Esophagus muscularis mucosa (tissue), 4 donors: ENCODE measurements around the gene PANK2. TPM values are rescaled to one million over a fixed set of nuclear protein-coding genes. Genes with fewer than 3 reads are reported as not detected.
A peak's percentile ranks its signal among the peaks of the same experiment; 100 is the strongest.
"Not testable (repeated sequence)": the region's sequence is repeated elsewhere in the genome, so short reads cannot be mapped to it uniquely, and the experiment has no call there.

Source experiments
- DNase-seq: peaks from one replicate; pipeline ENCODE4 v3.0.0-alpha.2; 2017; ENCODE audit errors: extremely low spot score
- H3K27ac ChIP-seq, 4 donors: fragments of 200-600 bp; sonication (generic); replicated peaks in 1 of 4; 1 replicate in 3 of 4; 2 replicates in 1 of 4; pipeline ENCODE4 v1.5.1; 2016 to 2019; ENCODE audit warnings: mild to moderate bottlenecking in 1 of 4
- H3K27me3 ChIP-seq, 4 donors: fragments of 200-600 bp; sonication (generic); one replicate each; pipeline versions ENCODE4 v1.5.1 to v1.6.0; 2016 to 2019
- H3K36me3 ChIP-seq, 4 donors: fragments of 200-600 bp; sonication (generic); one replicate each; pipeline ENCODE4 v1.5.1; 2016 to 2019
- H3K4me1 ChIP-seq, 4 donors: fragments of 200-600 bp; sonication (generic); one replicate each; pipeline ENCODE4 v1.5.1; 2016 to 2019
- H3K4me3 ChIP-seq, 4 donors: fragments of 200-600 bp; sonication (generic); 1 replicate in 2 of 4; 2 replicates in 2 of 4; pipeline ENCODE4 v1.5.1; 2016 to 2019; ENCODE audit warnings: mild to moderate bottlenecking in 4 of 4, moderate library complexity in 1 of 4
- H3K9me3 ChIP-seq, 4 donors: fragments of 200-600 bp; sonication (generic); 1 replicate in 3 of 4; 2 replicates in 1 of 4; pipeline ENCODE4 v1.5.1; 2016 to 2019
- CTCF ChIP-seq, 3 experiments: fragments of 200-600 bp in 2 of 3; fragments of 450-650 bp in 1 of 3; sonication (generic) in 2 of 3; IDR thresholded peaks; one replicate each; pipeline ENCODE4 v1.5.1; 2017 to 2019; ENCODE audit warnings: antibody characterized with exemption in 3 of 3, mild to moderate bottlenecking in 2 of 3, moderate library complexity in 1 of 3
- EP300 ChIP-seq: sonication (generic); formaldehyde crosslinking; IDR thresholded peaks from one replicate; pipeline ENCODE4 v1.6.1; 2017; ENCODE audit warnings: antibody characterized with exemption
- POLR2A ChIP-seq: fragments of 450-650 bp; IDR thresholded peaks from one replicate; pipeline ENCODE4 v1.6.1; 2017; ENCODE audit warnings: antibody characterized with exemption, moderate library complexity, mild to moderate bottlenecking, low read depth
- POLR2AphosphoS5 ChIP-seq, 2 donors: sonication (generic); formaldehyde crosslinking; IDR thresholded peaks; one replicate each; pipeline ENCODE4 v1.6.1; 2017; ENCODE audit warnings: antibody characterized with exemption in 2 of 2
- WGBS: methylation state at CpG from one replicate; pipeline ENCODE4 v1.1.5; 2018; 5-methylcytosine and 5-hydroxymethylcytosine counted together
- intact Hi-C: fragments of 100-400 bp; cut with DNase I; formaldehyde crosslinking; loops from one replicate; pipeline ENCODE4 v1.15.1; 2023
- total RNA-seq, 4 donors: library from RNA; depleted of rRNA; stranded (reverse); fragments of >200 nt; gene quantifications; one replicate each; pipeline versions ENCODE4 v1.1.0 to v1.2.1, GENCODE V29; 2016

Gene PANK2
- total RNA-seq, 4 donors from 2014 or later, result 42.8 to 52.1 (median 46.6) TPM

GRCh38 chr20:3935956-3936340 is 46.8 kb downstream of the PANK2 start:
- 81% methylated on average over 2 of the region's 2 CpGs for WGBS
- Histone ChIP-seq H3K36me3 (peaks cover 0 to 15% (median 0%) of the 10 kb centered on the region in 4 donors), H3K27ac (peak overlapping the region; percentile 52 to 73 (median 63)), H3K27me3 (no peaks in the 10 kb centered on the region), H3K4me1 (peaks cover 38 to 55% (median 51%) of the 10 kb centered on the region in 4 donors), H3K4me3 (no peak overlapping the region), H3K9me3 (no peaks in the 10 kb centered on the region)
- intact Hi-C loops, result no loop called here
- DNase-seq, result no peak
- no peak for TF ChIP-seq EP300
- no peak for TF ChIP-seq CTCF (IDR thresholded peaks at IDR 0.05)
- TF ChIP-seq POLR2A, result no peak
- no peak for TF ChIP-seq POLR2AphosphoS5 (IDR thresholded peaks at IDR 0.05)

GRCh38 chr20:3937618-3938017 is 48.4 kb downstream of the PANK2 start:
- H3K27me3 ChIP-seq, result no peaks in the 10 kb centered on the region
- H3K36me3 ChIP-seq, result peaks cover 0 to 18% (median 0%) of the 10 kb centered on the region in 4 donors
- no peaks in the 10 kb centered on the region for H3K9me3 ChIP-seq
- no peak overlapping the region for H3K4me3 ChIP-seq
- peaks cover 26 to 40% (median 37%) of the 10 kb centered on the region in 4 donors for H3K4me1 ChIP-seq
- TF ChIP-seq CTCF (IDR thresholded peaks at IDR 0.05), result no peak
- no peak for TF ChIP-seq EP300
- TF ChIP-seq POLR2AphosphoS5 (IDR thresholded peaks at IDR 0.05), result no peak
- no peak for TF ChIP-seq POLR2A
- no peak for DNase-seq
- intact Hi-C loops, result no loop called here
- no peak overlapping the region for H3K27ac ChIP-seq
- 97% methylated on average over 3 of the region's 3 CpGs for WGBS

- 89% methylated on average over 6 of the region's 6 CpGs for WGBS
- no peak overlapping the region for H3K27ac ChIP-seq
- no peaks in the 10 kb centered on the region for H3K27me3 ChIP-seq
- DNase-seq, result no peak
- H3K36me3 ChIP-seq, result peaks cover 0 to 14% (median 0%) of the 10 kb centered on the region in 4 donors
- no peak overlapping the region for H3K4me3 ChIP-seq
- intact Hi-C loops, result no loop called here
- H3K9me3 ChIP-seq, result no peaks in the 10 kb centered on the region
- TF ChIP-seq POLR2A (no peak), CTCF (IDR thresholded peaks at IDR 0.05) (no peak)
- H3K4me1 ChIP-seq, result peaks cover 0 to 9% (median 4%) of the 10 kb centered on the region in 4 donors
Measured at GRCh38 chr20:3940905-3941304, 51.7 kb downstream of the PANK2 start.

- WGBS, result 90% methylated on average over 7 of the region's 7 CpGs
- H3K4me3 ChIP-seq, DNase-seq, H3K4me1 ChIP-seq, H3K27me3 ChIP-seq, H3K27ac ChIP-seq, intact Hi-C loops, H3K9me3 ChIP-seq: not testable (repeated sequence)
- H3K36me3 ChIP-seq, result peaks cover 0 to 13% (median 2%) of the 10 kb centered on the region in 4 donors
Measured at GRCh38 chr20:3946666-3947065, 57.5 kb downstream of the PANK2 start.

- 80% methylated on average over 3 of the region's 3 CpGs for WGBS
- TF ChIP-seq POLR2A, result no peak
- no peak for TF ChIP-seq EP300
- no peak for TF ChIP-seq CTCF (IDR thresholded peaks at IDR 0.05)
- no peak for TF ChIP-seq POLR2AphosphoS5 (IDR thresholded peaks at IDR 0.05)
- H3K36me3 ChIP-seq, result peaks cover 0 to 15% (median 0%) of the 10 kb centered on the region in 4 donors
- peaks cover 0 to 6% (median 0%) of the 10 kb centered on the region in 4 donors for H3K4me1 ChIP-seq
- intact Hi-C loops, result no loop called here
- no peak overlapping the region for H3K4me3 ChIP-seq
- H3K9me3 ChIP-seq, result no peaks in the 10 kb centered on the region
- H3K27ac ChIP-seq, result no peak overlapping the region
- no peaks in the 10 kb centered on the region for H3K27me3 ChIP-seq
- DNase-seq, result no peak
Measured at GRCh38 chr20:3964719-3965118, 75.5 kb downstream of the PANK2 start.
